Activated naive CD4-positive, alpha-beta T cell treated with anti-CD3 and anti-CD28 coated beads, Interleukin-2, amount 50 U/mL, for 72 hours (primary cell): ENCODE results near the gene RAD51B. TPM values are rescaled to one million over a fixed set of nuclear protein-coding genes. Genes with fewer than 3 reads are reported as not detected.

Experiments used
- ATAC-seq, 2 donors: fragments of 150-1000 bp; cut with Tn5 transposase; 2 replicates each; pipeline ENCODE4 v1.10.0; 2021; ENCODE audit warnings: mild to moderate bottlenecking in 2 of 2, moderate library complexity in 2 of 2
- DNase-seq, 2 donors: peaks; one replicate each; pipeline ENCODE4 v3.0.0; 2021 to 2022; ENCODE audit warnings: low spot score in 2 of 2
- H3K27ac Mint-ChIP-seq, 2 donors: one replicate each; pipeline ENCODE4 v1.8.0; 2022; ENCODE audit warnings: mild to moderate bottlenecking in 2 of 2, mixed read lengths in 2 of 2
- H3K36me3 Mint-ChIP-seq, 2 donors: one replicate each; pipeline ENCODE4 v1.8.0; 2022; ENCODE audit warnings: mixed read lengths in 2 of 2
- H3K9me3 Mint-ChIP-seq, 2 donors: one replicate each; pipeline ENCODE4 v1.8.0; 2022; ENCODE audit warnings: mixed read lengths in 2 of 2
- total RNA-seq, 2 donors: library from RNA; stranded (reverse); gene quantifications; one replicate each; pipeline ENCODE4 v1.2.3, GENCODE V29; 2022

The RAD51B gene
- total RNA-seq, 2 donors from 2014 or later, result 36.5 to 53.0 TPM

DNA sequence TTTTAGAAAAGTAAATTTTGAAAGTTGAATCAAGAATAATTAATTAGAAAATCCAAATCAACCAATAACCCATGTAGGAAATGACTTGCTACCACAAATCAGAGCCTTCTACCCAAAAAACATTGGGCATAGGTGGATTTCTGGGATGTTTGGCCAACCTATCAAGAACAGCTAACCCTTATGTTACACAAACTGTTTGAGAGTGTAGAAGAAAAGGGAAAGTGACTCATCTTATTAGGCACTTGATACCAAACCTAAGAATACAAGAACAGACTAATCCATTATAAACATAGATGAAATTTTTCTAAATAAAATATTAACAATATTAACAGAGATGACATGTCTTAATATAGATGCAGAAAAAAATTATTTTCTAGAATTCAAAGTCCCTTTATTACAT is 712.9 kb downstream of the RAD51B start:
- no peak overlapping the region for H3K27ac Mint-ChIP-seq
- DNase-seq (no peak), ATAC-seq (no peak)
- peaks cover 15 to 17% of the 10 kb centered on the region in 2 donors for H3K36me3 Mint-ChIP-seq
- H3K9me3 Mint-ChIP-seq, result peaks cover 5 to 25% of the 10 kb centered on the region in 2 donors

DNA sequence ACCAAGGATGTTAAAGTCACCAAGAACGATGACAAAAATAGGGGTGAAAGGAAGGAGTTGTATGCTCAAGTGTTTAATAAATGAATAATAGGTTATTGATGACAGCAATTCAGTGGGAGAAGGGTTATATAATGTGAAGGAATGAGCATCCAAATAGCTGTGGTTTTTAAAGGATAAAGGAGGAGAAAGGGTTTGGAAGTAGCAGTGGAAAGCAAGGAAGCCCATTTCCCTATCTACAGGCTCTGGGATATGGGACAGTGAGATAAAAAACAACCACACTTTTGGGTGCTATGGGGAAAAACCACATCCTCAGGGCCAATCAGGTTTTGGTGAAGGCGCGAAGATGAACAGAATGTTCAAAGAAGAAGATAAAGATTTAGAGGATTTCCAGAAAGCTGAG is 714.7 kb downstream of the RAD51B start:
- ATAC-seq (no peak), DNase-seq (no peak)
- H3K9me3 Mint-ChIP-seq, result peaks cover 5 to 23% of the 10 kb centered on the region in 2 donors
- peaks cover 12 to 14% of the 10 kb centered on the region in 2 donors for H3K36me3 Mint-ChIP-seq
- H3K27ac Mint-ChIP-seq, result no peak overlapping the region

- DNase-seq (no peak), ATAC-seq (no peak)
- H3K9me3 Mint-ChIP-seq, result peaks cover 5 to 15% of the 10 kb centered on the region in 2 donors
- H3K36me3 Mint-ChIP-seq, result peaks cover 0 to 1% of the 10 kb centered on the region in 2 donors
- H3K27ac Mint-ChIP-seq, result no peak overlapping the region
These were observed 715.9 kb downstream of the RAD51B start for GRCh38 chr14:68535404-68536017.

GRCh38 chr14:68536018-68536410 is 716.4 kb downstream of the RAD51B start:
- ATAC-seq (no peak), DNase-seq (no peak)
- Mint-ChIP-seq H3K36me3 (no peaks in the 10 kb centered on the region), H3K9me3 (peaks cover 2 to 15% of the 10 kb centered on the region in 2 donors), H3K27ac (no peak overlapping the region)

GRCh38 chr14:68538639-68539038 is 719.1 kb downstream of the RAD51B start:
- ATAC-seq (no peak), DNase-seq (no peak)
- Mint-ChIP-seq H3K9me3 (peaks cover 0 to 8% of the 10 kb centered on the region in 2 donors), H3K27ac (no peak overlapping the region), H3K36me3 (no peaks in the 10 kb centered on the region)

DNA sequence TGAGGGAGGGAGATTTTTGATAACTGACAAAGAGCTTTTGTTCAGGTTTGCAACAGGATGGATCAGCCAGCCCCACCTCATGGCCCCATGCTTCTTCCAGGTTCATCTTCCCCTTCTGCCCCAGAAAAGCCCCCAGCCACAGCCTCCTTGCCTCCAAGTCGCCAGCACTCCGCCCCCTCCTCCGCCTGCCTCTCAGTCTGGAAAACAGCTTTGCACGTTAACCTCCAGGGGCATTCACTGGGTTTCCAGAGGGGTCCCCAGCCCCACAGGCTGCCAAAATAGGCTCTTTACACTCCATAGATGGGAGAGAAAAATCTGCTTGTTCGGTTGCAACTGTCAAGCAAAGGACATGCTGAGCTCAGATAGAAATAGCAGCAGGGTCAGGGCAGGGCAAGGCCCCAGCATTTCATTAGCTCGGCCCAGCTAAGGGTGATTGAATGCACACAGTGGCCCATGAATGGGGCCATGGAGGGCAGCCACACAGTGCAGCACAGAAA is 719.7 kb downstream of the RAD51B start:
- peaks cover 0 to 2% of the 10 kb centered on the region in 2 donors for H3K9me3 Mint-ChIP-seq
- H3K27ac Mint-ChIP-seq, result peak overlapping the region in 1 of 2 donors; percentile 40
- no peak for DNase-seq
- no peaks in the 10 kb centered on the region for H3K36me3 Mint-ChIP-seq
- ATAC-seq, result no peak

DNA sequence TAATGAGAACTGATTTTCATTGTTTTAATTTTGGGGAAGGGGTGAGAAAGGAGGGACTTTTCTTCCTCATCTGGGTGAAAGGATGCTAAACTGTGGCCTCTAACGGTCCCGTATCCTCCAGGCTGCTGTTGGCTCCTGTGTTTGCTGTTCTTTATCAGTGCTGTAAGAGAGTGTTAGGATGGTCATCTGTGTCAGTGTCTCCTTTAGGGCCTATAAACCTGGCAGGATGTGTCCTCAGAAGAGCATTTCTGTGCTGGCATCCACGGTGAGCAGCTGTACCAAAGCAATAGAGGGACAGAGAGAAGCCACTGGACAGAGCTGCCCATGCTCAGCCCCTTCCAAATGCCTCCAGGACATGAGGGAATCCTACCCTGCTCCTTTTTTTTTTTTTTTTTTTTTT is 720.2 kb downstream of the RAD51B start:
- H3K9me3 Mint-ChIP-seq, result no peaks in the 10 kb centered on the region
- H3K36me3 Mint-ChIP-seq, result no peaks in the 10 kb centered on the region
- ATAC-seq, result no peak

GRCh38 chr14:68541178-68541896 is 721.8 kb downstream of the RAD51B start:
- ATAC-seq (no peak), DNase-seq (no peak)
- H3K27ac Mint-ChIP-seq, result no peak overlapping the region
- H3K36me3 Mint-ChIP-seq, result no peaks in the 10 kb centered on the region
- no peaks in the 10 kb centered on the region for H3K9me3 Mint-ChIP-seq

More for the DNA sequence above, 720.2 kb downstream of the RAD51B start:
- no peak for DNase-seq
- peak overlapping the region in 1 of 2 donors; percentile 40 for H3K27ac Mint-ChIP-seq

- no peaks in the 10 kb centered on the region for H3K36me3 Mint-ChIP-seq
- H3K27ac Mint-ChIP-seq, result no peak overlapping the region
- no peaks in the 10 kb centered on the region for H3K9me3 Mint-ChIP-seq
- no peak for DNase-seq
- ATAC-seq, result no peak
These were observed 722.8 kb downstream of the RAD51B start for GRCh38 chr14:68542346-68542745.

- H3K9me3 Mint-ChIP-seq, result no peaks in the 10 kb centered on the region
- no peak overlapping the region for H3K27ac Mint-ChIP-seq
- ATAC-seq (no peak), DNase-seq (no peak)
- H3K36me3 Mint-ChIP-seq, result no peaks in the 10 kb centered on the region
These were observed 723.9 kb downstream of the RAD51B start for GRCh38 chr14:68543516-68543915.

- Mint-ChIP-seq H3K9me3 (no peaks in the 10 kb centered on the region), H3K36me3 (no peaks in the 10 kb centered on the region), H3K27ac (no peak overlapping the region)
- no peak for ATAC-seq
- no peak for DNase-seq
These were observed 724.7 kb downstream of the RAD51B start for GRCh38 chr14:68544081-68544892.

GRCh38 chr14:68546839-68547238 is 727.3 kb downstream of the RAD51B start:
- DNase-seq, result no peak
- no peaks in the 10 kb centered on the region for H3K36me3 Mint-ChIP-seq

DNA sequence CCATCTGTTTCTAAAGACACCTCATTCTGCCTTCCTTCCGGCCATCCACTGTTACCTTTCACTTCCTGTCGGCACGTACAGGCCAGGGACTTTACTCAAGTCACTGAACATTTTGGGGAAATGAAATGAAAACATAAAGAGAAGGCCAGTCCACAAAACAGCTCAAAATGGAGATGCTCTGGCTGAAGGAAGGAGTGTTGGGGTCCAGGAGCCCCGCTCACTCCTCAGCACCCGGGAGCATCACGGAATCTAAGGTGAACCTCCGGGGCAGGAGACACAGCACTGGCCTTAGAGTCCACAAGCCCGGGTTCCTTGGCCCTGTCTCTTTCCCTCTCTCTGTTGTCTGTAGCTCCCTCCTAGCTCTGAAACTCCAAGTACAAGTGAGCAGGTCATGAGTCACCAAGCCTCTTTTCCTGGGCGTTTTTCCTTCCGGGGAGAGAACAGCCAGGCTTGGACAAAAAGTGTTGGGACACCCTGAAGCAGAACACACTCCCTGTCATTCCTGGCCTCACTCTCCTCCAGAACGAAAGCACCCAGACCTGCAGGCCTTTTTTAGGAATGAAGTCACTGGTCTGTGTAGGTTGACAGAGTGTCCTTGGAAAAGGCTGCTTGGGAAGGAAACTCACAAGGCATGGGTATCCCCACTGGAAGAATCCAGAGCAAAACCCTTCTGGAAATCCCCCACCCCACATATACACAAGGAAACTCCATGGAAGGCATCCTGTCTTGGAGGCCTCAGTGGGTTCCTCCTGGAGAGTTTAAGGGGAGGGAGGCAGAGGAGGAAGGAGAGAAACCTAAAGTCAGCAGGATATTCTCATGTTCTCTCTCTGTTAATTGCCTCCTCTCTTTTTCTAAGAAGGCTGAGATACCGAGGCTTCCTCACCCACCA is 728.0 kb downstream of the RAD51B start:
- ATAC-seq, result no peak
- Mint-ChIP-seq H3K36me3 (no peaks in the 10 kb centered on the region), H3K27ac (peak overlapping the region in 1 of 2 donors; percentile 58), H3K9me3 (no peaks in the 10 kb centered on the region)
- DNase-seq, result no peak

More at GRCh38 chr14:68546839-68547238, 727.3 kb downstream of the RAD51B start:
- no peak for ATAC-seq
- Mint-ChIP-seq H3K9me3 (no peaks in the 10 kb centered on the region), H3K27ac (no peak overlapping the region)

DNA sequence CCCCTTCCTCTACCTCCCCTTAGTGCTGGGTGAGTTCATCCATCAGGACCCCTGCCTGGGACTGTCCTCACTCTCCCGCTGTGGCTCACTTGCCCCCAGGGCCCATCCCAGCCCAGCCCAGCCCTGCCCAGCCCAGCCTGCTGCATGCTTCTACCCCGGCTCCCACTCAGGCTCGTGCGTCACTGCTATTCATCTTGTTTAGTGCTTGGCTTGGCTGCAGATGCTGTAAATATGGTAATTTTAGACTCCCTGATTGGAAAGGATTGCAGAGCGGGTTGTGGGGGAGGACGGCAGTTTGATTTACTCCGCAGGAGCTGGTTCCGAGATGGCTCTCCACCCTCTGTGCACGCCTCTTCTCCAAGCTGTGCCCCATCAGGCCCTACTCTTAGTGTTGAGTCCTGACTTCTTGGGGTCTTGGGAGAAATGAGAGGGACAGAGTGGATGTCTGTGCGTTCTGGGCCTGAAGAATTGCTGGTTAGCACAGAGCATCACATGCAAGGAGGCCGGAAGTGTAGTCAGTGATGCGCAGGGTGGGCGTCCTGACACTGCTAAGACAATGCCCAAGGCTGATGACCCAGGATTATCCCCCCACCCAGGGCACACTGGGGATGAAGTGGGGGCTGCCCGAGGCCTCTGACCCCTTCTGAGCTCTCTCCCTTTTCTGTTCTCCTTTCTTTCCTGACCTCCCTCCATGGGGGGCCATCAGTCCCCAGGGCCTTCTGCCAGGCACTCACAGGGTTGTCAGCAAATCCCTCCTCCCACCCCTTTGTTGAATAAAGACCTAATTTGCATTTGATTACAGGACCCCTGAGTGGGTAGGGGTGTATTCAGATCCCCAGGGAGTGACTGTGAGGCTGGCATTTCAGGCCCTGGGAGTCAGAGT is 728.9 kb downstream of the RAD51B start:
- ATAC-seq, result no peak
- no peak for DNase-seq
- Mint-ChIP-seq H3K36me3 (no peaks in the 10 kb centered on the region), H3K9me3 (no peaks in the 10 kb centered on the region), H3K27ac (no peak overlapping the region)

GRCh38 chr14:68550338-68550715 is 730.7 kb downstream of the RAD51B start:
- ATAC-seq, result no peak
- DNase-seq, result no peak
- no peaks in the 10 kb centered on the region for H3K36me3 Mint-ChIP-seq
- H3K27ac Mint-ChIP-seq, result no peak overlapping the region
- no peaks in the 10 kb centered on the region for H3K9me3 Mint-ChIP-seq
